Activated CD8-positive, alpha-beta memory T cell treated with anti-CD3 and anti-CD28 coated beads for 24 hours (primary cell): ENCODE data around the gene ARL16.
A peak's percentile ranks its signal among the peaks of the same experiment; 100 is the strongest.

Experiments
- DNase-seq: peaks from one replicate; pipeline ENCODE4 v3.0.0-alpha.2; 2020

ARL16 gene

DNA sequence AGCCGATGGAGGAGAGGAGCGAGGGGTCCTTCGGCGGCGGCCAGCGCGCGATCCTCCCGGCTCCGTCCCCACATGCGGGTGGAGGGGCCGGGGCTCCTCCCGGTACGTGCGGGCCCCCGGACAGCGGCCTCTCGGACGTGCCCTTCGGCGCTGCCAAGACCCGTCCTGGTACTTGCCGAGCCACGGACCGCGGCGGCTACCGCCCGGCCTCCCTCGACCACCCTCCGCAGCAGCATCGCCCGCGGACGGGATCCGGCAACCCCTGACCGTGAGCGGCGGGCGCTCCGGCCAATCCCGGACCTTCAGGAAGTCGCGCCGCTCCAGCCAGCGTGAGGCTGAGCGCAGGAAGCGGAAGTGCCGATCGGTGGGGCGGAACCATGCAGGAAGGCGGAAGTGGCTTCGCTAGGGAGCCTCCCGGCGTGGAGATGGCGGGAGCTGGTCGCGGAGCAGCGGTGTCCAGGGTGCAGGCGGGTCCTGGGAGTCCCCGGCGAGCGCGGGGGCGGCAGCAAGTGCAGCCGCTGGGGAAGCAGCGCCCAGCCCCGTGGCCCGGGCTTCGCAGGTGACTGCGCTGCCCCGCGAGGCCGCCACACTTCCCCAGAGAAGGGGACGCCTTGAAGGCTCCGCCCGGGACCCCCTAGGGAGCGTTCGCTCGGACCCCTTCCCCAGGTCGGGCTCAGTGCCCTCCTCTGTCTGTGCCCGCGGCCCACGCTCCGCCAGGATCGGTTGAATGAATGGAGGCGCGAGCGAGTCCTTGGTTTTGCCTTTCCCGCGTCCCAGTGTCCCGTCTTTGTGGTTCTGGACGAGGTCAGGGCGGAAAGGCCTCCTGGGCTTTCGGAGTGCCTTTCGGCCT is 17.0 kb downstream of the ARL16 start, which contains the start of the genes CCDC137 and OXLD1:
Gene CCDC137, plus strand, starts transcription at position 396 of the 850 bp plus-strand sequence. Its CDS starts 30 bp downstream, at position 426.
Gene OXLD1, minus strand, starts transcription at position 264 of the 850 bp plus-strand sequence. Its CDS starts 28 bp downstream, at position 236.
- peak; percentile 95 for DNase-seq

DNA sequence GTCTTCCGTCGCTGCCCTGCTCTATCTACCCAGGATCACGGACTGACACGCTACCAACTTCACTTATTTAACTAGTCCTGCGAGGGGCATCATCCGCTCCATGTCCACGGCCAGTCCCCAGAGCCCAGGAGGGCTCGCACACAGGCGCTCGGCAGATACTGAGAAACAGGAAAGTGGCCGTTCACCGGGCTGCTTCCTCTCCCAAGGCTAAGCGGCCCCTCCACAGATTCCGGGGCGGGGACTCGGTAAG is 17.6 kb downstream of the ARL16 start:
- no peak for DNase-seq

DNA sequence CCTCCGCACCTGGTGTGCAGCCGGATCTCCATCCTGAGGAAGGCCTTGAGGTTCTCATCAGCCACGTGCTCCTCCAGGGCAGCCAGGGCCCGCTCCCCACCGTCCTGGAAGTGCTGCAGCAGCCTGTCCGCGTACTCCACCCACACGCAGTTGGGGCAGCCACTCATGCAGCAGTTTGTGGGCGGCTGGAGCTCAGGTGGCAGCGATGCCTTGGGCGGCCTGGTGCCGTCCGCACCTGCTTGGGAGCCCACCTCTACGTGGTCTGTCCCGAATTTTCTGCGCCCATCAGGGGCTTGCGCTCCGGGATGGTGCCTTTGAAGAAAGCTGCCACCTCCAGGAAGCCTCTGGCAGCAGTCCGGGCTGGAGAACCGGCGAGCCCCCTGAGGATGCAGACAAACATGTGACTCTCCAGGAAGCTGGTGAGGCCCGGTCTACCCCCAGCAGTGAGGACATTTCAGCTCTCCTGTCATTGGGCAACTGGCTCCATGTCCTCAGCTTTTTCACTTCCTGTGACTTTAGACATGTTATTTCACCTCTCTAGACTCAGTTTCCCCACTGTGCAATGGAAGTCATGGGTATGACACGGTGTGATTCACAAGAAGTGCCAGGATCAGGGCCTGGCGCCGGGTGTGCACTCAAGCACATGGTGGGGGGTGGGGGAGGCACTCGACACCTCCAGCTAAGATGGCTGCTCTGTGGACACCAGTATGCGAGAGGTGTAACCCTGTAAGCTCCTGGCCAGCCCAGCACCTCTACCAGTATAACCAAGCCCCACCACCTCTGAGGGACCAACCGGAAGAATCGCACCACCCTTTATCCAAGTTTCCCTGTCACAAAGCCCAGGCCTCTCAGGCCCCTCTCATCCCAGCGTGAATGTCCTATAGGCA is 18.1 kb downstream of the ARL16 start:
- peak; percentile 88 for DNase-seq

DNA sequence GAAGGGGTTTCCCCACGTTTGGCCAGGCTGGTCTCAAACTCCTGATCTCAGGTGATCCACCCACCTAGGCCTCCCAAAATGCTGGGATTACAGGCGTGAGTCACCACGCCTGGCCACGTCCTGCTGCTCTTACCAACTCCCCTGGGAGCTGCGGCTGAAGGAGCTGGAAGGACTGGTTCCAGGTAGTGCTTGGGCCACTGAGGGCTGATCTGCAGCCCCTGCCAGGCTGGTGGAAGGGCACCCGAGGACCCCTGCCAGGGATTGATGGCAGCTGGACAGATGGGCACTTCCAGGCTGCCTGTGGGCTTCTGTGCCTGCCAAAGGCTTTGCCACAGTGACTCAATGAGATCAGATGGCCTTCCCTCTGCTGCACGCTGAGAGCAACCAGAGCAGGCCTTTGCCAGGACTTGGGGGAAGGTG is 19.5 kb downstream of the ARL16 start:
- peak; percentile 66 for DNase-seq

DNA sequence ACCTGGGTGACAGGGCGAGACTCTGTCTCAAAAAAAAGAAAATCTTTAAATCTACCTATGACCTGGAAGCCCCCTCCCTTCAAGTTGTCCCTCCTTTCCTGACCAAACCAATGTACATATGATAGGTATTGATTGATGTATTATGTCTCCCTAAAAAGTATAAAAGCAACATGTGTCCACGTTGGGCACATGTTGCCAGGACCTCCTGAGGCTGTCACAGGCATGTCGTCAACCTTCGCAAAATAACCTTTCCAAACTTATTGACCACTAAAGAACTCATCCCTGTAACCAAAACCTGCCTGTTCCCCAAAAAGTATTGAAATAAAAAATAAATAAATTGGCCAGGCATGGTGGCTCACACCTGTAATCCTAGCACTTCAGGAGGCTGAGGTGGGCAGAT is 21.6 kb downstream of the ARL16 start:
- DNase-seq = no peak

DNA sequence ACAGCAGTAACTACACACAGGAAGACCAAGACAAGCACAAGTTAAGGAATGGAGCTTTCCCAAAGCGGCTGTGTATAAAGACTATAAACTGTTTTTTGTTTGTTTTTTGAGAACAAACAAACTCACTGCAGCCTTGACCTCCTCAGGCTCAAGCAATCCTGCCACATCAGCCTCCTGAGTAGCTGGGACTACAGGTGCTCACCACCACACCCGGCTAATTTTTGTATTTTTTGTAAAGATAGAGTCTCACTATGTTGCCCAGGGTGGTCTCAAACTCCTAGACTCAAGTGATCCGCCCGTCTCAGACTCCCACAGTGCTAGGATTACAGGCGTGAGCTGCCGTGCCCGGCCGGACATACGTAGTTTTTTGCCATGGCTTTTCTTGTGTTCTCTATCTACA is 23.2 kb downstream of the ARL16 start:
- no peak for DNase-seq

DNA sequence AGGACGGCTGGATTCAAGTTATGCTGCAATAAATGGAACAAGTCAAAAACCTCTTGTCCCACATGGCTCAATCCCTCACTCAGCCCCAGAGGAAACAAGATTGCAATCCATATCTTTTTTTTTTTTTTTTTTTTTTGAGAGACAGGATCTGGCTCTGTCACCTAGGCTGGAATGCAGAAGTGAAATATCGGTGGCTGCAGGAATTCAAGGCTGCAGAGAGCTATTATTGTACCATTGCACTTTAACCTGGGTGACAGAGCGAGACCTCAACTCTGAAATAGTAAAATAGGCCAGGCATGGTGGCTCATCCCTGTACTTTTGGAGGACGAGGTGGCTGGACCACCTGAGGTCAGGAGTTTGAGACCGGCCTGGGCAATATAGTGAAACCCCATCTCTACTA is 24.6 kb downstream of the ARL16 start:
- no peak for DNase-seq

DNA sequence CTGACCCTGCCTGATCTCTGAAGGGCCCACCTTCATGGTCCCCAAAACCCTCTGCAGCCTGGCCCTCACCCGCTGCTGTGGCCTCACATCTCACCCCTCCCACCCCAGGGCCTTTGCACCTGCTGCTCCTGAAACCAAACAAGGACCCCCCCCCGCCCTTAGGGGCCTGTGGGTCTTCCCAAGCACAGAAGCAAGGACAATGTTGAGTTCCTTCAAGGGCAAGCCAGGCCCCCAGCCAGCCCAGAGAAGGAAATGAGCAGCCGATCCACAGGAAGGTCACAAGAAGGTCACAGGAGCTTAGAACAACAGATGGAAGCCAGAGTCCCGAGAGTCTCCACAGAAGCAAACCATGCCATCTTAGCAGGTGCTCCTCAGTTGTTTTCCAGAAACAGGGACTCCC is 26.8 kb downstream of the ARL16 start:
- no peak for DNase-seq

DNA sequence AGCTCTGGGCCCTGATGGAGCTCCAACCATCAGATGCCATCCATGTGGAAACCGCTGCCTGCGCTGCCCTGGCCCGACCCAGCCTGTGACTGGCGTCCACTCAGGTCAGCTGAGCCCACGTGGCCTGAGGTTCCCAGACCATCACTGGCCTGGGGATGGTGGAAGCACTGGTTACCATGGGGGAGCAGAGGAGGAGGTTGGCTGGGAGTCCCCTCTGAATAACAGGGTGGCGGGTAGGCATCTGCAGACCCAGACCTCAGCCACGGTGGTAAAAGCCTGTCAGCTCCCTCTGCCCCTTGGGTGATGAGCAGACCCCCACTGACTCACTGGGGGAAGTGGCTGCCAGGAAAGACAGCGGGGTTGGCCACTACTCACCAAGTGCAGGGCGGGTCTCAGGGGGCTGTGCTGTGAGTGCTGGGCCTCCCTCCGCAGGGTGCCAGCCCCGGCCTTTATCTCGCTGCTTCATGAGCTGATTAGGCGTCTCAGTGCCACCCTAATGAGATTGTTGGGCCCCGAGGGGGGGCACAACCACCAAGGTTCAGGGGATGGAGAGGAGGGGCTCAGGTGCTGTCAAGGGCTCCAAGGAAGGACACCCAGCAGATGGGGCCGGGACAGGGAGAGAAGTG is 27.4 kb downstream of the ARL16 start, which contains the start of gene PDE6G:
Gene PDE6G, minus strand, starts transcription at position 425 of the 626 bp plus-strand sequence. CDS start 3,237 bp downstream, outside the sequence.
- DNase-seq = no peak

DNA sequence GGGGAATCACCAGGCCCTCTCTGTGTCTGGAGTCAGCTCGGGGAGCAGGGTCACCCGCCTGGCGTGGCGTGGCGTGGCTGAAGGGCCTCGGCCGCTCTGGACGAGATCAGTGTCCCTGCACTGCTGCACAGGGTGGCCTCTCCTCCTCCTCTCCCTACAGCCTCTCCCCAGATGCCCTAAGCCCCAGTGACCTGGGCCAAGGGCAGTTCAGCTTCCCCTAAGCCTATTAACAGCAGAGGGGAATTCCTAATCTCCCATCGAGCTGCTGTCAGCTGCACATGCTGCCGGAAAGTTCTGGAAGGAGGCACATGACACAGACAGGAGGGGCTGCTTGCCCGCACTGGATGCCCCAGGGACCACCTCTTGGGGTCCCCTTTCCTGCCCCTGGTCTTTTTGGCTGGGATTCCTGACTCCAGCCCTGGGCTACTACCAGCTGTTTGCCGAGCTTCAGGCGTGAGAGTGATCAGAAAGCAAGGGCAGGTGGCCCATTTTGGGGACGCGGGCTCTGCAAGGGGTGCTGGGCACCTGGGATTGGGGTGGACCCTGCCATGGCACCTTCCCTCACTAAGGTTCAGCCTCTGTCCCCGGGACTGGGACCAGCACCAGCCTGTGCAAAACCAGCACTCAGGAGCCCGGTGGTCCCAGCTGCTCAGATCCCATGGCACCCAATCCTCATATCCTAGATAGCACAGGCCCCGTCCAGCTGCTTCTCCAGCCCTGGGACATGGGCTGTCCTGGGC is 28.0 kb downstream of the ARL16 start:
- no peak for DNase-seq

DNA sequence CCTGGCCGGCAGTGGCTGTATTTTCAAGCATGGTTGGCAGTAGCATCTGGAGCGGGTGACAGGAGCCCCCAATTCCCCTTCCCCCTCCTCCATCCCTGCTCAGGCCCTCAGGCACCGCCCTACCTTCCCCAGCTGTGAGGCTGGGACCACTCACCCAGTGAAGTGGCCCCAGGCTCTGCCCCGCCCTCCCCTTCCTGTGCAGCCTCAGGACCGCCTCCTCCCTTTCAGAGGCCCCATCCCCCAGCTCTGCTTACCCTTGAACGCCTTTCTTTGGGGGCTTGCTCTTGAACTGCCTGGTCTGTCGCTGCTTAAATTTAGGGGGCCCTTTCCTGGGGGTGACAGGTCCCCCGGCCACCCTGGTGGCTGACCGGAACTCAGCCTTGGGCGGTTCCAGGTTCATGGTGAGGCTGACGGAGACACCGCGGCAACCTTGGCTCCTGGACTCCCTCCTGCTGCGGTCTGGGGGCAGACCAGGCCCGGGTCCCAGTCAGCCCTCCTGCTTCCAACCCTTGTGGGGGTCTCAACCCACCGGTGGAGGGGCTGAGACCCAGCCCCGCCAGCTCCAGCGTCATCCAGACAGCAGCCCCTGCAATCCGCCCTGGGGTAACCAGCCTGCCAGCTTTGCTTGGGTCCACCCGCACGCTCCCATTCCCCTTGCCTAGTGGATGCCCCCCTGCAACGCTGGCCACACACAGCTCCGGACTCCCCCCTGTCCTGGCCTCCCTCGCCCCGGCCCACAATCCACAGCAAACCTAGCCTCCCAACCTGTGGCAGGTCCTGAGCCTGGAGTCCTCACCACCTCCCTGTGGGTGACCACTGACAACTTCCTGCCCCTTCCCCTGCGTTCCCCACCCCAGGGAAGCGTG is 30.5 kb downstream of the ARL16 start:
- no peak for DNase-seq

DNA sequence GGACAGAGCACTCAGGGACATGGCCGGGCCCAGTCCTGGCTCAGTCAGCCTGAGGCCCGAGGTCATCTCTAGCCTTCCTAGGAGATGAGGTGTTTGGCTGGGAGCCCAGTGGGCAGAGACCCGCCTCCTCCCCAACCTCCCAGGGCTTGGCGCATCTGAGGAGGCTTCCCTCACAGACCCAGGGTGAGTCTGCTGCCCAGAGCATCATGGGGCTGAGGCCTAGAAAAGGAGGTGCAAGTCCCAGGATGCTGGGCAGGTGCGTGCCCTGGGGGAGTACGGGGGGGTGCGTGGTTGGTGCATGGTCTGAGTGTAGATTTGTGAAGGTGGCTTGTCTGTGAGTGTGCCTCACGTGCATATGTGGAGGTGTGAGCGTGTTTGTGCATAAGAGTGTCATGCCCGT is 31.9 kb downstream of the ARL16 start:
- no peak for DNase-seq

DNA sequence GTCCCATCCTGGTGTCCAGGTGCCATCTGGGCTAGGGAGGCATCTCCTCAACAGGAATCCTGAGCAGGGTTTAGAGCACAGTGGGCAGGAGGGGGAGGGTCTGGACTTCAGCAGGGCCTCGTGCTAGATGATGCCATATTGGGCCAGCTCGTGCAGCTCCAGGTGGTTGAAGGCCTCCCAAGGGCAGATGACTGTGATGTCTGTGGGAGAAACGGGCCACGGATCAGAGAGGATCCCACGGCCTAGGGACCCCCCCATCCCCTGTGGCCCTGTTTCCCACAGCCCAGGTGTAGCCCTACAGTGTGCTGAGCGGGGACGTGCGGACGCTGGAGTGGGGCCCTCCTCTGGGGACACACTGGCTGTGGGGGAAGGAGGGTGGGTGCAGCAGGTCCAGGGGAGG is 32.6 kb downstream of the ARL16 start:
- no peak for DNase-seq

DNA sequence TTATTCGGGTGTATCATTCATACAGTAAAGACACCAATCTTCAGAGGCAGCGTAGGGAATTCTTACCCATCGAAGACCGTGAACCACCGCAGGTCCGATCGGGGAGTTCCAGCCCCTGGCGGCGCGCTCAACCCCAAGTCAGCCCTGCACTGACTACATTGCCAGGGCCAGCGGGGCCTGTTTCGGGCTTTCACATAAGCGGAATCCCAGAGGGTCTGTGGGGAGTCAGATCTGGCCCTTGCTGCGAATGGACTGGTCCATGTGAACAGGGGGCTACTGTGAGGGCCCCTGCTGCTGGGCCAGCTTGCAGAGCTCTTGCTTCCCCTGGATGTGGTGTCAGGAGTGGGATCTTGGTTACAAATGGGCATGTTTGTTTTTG is 34.9 kb downstream of the ARL16 start:
- DNase-seq = no peak

DNA sequence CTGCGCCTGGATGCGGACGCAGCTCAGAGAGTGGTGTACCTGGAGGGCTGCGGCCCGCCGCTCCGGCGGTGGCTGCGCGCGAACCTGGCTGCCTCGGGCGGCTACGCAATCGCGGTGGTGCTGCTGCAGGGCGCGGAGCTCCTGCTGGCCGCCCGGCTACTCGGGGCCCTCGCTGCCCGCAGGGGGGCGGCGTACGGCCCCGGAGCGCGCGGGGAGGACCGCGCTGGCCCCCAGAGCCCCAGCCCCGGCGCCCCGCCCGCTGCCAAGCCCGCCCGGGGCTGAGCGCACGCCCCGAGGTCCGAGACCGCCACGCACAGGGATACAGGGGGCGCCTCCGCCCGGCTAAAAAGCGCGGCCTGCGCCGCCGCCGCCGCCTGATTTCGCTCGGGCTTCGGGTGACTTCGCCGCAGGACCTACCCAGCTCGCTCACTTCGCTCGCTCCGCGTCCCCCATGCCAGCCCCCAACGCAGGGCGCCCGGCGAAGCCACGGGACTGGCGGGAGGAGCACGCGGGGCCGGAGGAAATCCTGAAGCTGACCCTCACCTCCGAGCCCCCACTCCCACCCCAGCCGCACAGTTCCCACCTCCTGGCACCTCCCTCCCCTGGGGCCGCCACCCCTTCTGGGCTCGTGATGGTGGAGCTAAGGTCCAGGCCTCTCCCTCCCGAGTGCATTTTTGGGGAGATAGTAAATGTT is 35.4 kb downstream of the ARL16 start:
- no peak for DNase-seq

DNA sequence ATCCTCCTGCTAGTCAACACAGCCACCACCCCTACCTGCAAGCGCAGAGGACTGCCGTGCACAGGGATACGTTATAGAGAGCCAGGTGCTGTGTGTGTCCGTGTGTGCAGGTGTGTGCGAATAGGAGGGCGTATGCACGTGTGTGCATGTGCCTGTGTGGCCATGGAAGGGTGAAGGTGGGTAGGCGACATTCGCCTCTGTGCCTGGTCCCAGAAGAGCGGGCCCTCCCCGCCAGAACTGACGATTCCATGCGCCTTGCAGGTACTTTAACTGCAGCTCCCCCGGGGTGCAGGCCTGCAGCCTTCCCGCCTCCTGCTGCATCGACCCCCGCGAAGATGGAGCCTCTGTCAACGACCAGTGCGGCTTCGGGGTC is 36.0 kb downstream of the ARL16 start:
- no peak for DNase-seq

DNA sequence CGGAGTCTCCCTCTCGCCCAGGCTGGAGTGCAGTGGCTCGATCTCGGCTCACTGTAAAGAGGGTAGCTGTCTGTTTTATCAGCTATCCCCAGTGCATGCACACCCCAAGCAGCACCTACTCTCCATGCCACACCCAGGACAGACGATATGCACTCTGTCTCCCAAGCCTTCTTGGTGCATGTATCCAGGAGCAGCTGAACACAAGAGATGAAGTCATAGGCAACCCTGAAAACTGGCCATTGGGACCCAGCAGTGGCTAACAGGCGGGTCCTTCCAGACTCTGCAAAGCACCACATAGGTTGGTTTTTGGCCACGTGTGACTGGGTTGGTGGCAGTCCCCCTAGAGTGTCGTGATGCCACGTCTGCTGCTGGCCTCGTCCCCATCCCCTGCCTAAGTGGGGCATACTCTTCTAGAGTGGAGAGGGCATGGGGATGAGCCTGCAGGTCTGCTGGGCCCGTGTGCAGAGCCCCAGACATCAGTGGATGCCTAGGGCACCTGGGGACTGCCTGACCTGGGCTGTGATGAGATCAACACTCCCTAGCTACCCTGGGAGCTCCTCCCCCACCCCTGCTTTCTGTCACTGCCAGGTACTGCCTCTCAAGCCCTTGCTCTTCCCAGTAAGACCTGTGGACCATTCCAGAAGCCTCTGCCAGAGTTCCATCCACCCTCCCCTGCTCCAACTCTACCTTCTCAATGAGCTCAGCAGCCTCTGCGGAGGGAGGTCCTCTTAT is 36.6 kb downstream of the ARL16 start:
- no peak for DNase-seq

DNA sequence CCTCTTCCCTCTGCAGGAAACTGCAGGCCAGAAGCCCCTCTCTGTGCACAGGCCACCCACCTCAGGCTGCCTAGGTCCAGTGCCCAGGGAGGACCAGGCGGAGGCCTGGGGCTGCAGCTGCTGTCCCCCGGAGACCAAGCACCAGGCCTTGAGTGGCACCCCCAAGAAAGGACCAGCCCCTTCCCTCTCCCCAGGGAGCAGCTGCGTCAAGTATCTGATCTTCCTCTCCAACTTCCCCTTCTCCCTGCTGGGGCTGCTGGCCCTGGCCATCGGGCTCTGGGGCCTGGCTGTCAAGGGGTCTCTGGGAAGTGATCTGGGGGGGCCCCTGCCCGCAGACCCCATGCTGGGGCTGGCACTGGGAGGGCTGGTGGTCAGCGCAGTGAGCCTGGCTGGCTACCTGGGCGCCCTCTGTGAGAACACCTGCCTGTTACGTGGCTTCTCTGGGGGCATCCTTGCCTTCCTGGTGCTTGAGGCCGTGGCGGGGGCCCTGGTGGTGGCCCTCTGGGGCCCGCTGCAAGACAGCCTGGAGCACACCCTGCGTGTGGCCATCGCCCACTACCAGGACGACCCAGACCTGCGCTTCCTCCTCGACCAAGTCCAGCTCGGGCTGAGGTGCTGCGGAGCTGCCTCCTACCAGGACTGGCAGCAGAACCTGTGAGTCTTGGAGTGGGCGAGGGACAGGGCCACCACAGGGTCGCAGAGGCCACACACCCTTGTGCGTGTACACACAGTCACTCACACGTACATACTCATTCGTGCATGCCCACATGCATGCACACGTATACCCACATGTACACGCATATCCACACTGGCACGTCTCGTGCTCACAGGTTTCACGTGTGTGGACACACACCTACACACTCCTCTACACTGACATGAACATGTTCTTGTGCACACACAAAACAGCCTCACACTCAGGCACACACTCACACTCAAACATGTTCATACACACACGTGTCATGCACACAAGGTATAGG is 38.3 kb downstream of the ARL16 start:
- no peak for DNase-seq

DNA sequence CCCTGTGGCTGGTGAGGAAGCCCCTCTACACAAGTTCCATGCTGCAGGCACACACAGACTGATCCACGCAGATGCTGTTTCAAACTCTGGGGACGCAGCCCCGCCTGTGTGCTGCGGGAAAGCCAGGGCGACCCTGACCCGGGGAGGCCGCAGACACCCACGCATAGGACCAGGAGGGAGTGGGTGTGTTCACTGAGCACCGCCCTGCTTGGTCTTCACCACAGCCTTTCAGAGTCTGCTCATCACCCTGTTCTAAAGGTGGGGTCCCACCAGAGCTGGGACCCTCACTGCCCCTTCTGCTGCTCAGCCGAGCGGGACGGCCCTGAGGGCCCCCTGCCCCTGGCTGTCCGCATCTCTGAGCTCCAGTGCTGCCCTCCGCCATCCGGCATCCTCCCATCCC is 39.1 kb downstream of the ARL16 start:
- no peak for DNase-seq
